Measurements from ENCODE around the gene ZMYM5. TPM values are rescaled to one million over a fixed set of nuclear protein-coding genes. Genes with fewer than 3 reads are reported as not detected.
"Not testable (repeated sequence)": the region's sequence is repeated elsewhere in the genome, so short reads cannot be mapped to it uniquely, and the experiment has no call there.

The ZMYM5 gene
- total RNA-seq = 14.1 and 17.1 TPM in 2 replicates

- Mint-ChIP-seq H3K36me3 (ENCODE audit: low read depth) (peaks cover 22% of the 10 kb centered on the region), H3K4me1 (peaks cover 30% of the 10 kb centered on the region), H3K27ac (peak within 1 kb of the TSS; percentile 96), H3K27me3 (no peaks in the 10 kb centered on the region), H3K9me3 (no peaks in the 10 kb centered on the region), H3K4me3 (peak within 1 kb of the TSS; percentile 89)
- CTCF ChIA-PET = interaction anchor here (1.1 to 1.6 kb wide), 4 partner anchors 65 to 94 kb away, joined by 3 to 7 read pairs (median 5); partner anchors contain the start of gene PSPC1
- intact Hi-C loops (cut with micrococcal nuclease) = loop anchor here (1.0 to 10.0 kb wide), 9 partner anchors 81 to 1431 kb away; partner anchors contain the start of genes EEF1AKMT1, MPHOSPH8, PSPC1 and TPTE2
- POLR2A ChIA-PET = interaction anchor here (0.5 to 3.5 kb wide), 20 partner anchors 17 to 910 kb away, joined by 3 to 53 read pairs (median 4); partner anchors contain the start of genes EEF1AKMT1, GJA3, MPHOSPH8 and PSPC1
- no peak for TF ChIP-seq CTCF (IDR thresholded peaks at IDR 0.05)
- DNase-seq (peak; percentile 93), ATAC-seq (ENCODE audit: low read depth) (peak; percentile 88)
These were observed at the start of gene ZMYM5 for GRCh38 chr13:19863323-19864023. ZMYM5 (minus strand) TSS chr13:19863649; CDS start chr13:19852180, 11,469 bp downstream.

GRCh38 chr13:19910336-19911072, 47.1 kb upstream of the ZMYM5 start:
- Mint-ChIP-seq H3K27ac (no peak overlapping the region), H3K36me3 (ENCODE audit: low read depth) (no peaks in the 10 kb centered on the region), H3K4me3 (no peak overlapping the region), H3K9me3 (no peaks in the 10 kb centered on the region), H3K27me3 (no peaks in the 10 kb centered on the region), H3K4me1 (no peaks in the 10 kb centered on the region)
- POLR2A ChIA-PET = no interaction called here
- no peak for ATAC-seq (ENCODE audit: low read depth)
- intact Hi-C loops (cut with micrococcal nuclease) = no loop called here
- CTCF ChIA-PET = no interaction called here
- no peak for DNase-seq
- no peak for TF ChIP-seq CTCF (IDR thresholded peaks at IDR 0.05)

GRCh38 chr13:19908350-19908986, 45.0 kb upstream of the ZMYM5 start:
- POLR2A ChIA-PET = no interaction called here
- H3K9me3 Mint-ChIP-seq = no peaks in the 10 kb centered on the region
- no peak for TF ChIP-seq CTCF (IDR thresholded peaks at IDR 0.05)
- H3K4me1 Mint-ChIP-seq = no peaks in the 10 kb centered on the region
- CTCF ChIA-PET = no interaction called here
- no peaks in the 10 kb centered on the region for H3K27me3 Mint-ChIP-seq
- intact Hi-C loops (cut with micrococcal nuclease) = no loop called here
- no peaks in the 10 kb centered on the region for H3K36me3 Mint-ChIP-seq (ENCODE audit: low read depth)
- no peak overlapping the region for H3K4me3 Mint-ChIP-seq
- no peak overlapping the region for H3K27ac Mint-ChIP-seq
- ATAC-seq (ENCODE audit: low read depth) = no peak
- DNase-seq = no peak

GRCh38 chr13:19905487-19906195, 42.2 kb upstream of the ZMYM5 start:
- H3K36me3 Mint-ChIP-seq (ENCODE audit: low read depth); CTCF ChIA-PET; intact Hi-C loops (cut with micrococcal nuclease); ATAC-seq (ENCODE audit: low read depth); H3K4me1 Mint-ChIP-seq; POLR2A ChIA-PET; H3K27ac Mint-ChIP-seq; DNase-seq; H3K9me3 Mint-ChIP-seq; H3K4me3 Mint-ChIP-seq; H3K27me3 Mint-ChIP-seq: not testable (repeated sequence)

GRCh38 chr13:19890030-19890429, 26.6 kb upstream of the ZMYM5 start:
- TF ChIP-seq CTCF (IDR thresholded peaks at IDR 0.05) = no peak
- ATAC-seq (ENCODE audit: low read depth) (no peak), DNase-seq (no peak)
- Mint-ChIP-seq H3K4me3 (no peak overlapping the region), H3K4me1 (no peaks in the 10 kb centered on the region), H3K9me3 (no peaks in the 10 kb centered on the region), H3K27ac (no peak overlapping the region), H3K36me3 (ENCODE audit: low read depth) (no peaks in the 10 kb centered on the region), H3K27me3 (peaks cover 2% of the 10 kb centered on the region)
- intact Hi-C loops (cut with micrococcal nuclease) = no loop called here
- ChIA-PET CTCF (no interaction called here), POLR2A (no interaction called here)
